Stimulated activated CD4-positive, alpha-beta T cell treated with anti-CD3 and anti-CD28 coated beads, Interleukin-12 subunit alpha, Interleukin-12 subunit beta, amount 100 ng/mL, for 4 hours (primary cell): ENCODE data around the gene VPREB3.

Experiments
- DNase-seq: peaks from one replicate; pipeline ENCODE4 v3.0.0-alpha.2; 2020

The VPREB3 gene

GRCh38 chr22:23782252-23782651 lies 28.0 kb upstream of the VPREB3 start:
- DNase-seq, result no peak

DNA sequence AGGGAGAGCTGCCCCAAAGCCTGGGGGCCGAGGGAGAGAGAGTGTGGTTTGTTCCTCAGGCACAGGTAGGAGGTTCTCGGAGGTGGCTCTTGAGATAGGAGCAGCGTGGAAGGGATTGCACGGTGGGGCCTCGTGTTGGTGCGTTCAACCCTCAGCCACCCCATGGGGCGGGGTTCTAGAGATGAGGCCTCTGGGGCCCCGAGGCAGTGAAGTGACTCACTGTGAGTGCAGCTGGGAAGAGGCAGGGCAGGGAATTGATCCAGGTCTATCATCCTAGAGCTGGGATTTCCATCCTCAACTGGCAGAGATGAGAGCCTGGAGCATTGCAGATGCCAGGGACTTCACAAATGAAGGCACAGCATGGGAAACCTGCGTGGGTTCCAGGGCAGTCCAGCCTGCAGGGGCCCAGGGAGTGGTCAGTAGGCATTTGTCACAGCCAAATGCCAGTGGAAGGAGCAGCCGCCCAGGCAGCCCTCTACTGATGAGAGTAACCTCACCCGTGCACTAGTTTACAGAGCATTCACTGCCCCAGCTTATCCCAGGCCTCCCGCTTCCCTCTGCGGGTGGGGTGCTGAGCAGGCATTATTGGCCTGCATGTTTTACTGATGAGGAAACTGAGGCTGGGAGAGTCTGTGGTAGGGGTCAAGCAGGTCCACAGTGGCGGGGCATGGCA lies 27.4 kb upstream of the VPREB3 start:
- no peak for DNase-seq

GRCh38 chr22:23781065-23781464 lies 26.8 kb upstream of the VPREB3 start:
- DNase-seq, result no peak

DNA sequence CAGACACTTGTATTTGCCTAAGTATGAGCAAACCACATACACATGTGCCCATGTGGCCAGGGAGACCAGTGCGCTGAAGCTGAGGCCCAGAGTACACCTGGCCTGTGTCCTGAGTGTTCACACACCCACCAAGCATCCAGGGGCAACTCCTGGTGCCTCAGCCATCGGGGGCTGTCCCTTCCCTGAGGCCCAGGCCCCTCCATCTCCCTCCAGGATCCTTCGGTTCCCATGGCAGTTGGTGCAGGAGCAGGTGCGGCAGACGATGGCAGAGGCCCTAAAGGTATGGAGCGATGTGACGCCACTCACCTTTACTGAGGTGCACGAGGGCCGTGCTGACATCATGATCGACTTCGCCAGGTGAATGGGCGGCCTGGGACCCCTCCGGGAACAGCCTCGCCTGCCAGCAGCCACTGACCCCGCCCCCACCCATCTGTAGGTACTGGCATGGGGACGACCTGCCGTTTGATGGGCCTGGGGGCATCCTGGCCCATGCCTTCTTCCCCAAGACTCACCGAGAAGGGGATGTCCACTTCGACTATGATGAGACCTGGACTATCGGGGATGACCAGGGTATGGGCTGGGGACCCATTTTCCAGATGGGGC lies 26.0 kb upstream of the VPREB3 start:
- no peak for DNase-seq

DNA sequence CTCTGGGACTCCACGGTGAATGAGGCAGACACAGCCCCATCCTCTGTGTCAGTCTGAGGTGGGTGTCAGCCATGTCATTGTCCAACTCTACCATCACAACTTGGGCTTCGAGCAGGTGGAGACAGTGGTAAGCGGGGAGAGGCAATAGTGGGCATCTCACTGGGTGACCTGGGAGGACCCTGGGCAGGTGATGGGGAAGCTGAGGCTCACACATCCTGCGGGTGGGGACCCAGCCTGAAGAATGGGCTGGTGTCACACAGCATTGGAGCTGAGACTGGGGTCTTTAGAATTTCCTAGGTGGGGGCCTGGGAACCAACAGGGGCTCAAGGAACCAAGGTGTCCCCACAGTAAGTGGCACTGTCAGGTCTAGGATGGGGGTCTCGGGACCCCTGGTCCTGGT lies 25.5 kb upstream of the VPREB3 start:
- no peak for DNase-seq

DNA sequence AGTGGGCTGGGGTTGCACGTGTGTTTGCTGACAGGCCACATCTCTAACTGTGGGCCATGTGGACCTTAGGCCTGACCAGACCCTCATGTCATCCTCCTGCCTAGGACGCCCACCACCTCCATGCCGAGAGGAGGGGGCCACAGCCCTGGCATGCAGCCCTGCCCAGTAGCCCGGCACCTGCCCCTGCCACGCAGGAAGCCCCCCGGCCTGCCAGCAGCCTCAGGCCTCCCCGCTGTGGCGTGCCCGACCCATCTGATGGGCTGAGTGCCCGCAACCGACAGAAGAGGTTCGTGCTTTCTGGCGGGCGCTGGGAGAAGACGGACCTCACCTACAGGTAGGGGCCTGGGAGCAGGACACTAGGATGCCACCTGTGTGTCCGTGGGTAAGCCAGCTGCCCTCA lies 24.9 kb upstream of the VPREB3 start:
- no peak for DNase-seq

GRCh38 chr22:23778577-23778900 lies 24.3 kb upstream of the VPREB3 start:
- no peak for DNase-seq

DNA sequence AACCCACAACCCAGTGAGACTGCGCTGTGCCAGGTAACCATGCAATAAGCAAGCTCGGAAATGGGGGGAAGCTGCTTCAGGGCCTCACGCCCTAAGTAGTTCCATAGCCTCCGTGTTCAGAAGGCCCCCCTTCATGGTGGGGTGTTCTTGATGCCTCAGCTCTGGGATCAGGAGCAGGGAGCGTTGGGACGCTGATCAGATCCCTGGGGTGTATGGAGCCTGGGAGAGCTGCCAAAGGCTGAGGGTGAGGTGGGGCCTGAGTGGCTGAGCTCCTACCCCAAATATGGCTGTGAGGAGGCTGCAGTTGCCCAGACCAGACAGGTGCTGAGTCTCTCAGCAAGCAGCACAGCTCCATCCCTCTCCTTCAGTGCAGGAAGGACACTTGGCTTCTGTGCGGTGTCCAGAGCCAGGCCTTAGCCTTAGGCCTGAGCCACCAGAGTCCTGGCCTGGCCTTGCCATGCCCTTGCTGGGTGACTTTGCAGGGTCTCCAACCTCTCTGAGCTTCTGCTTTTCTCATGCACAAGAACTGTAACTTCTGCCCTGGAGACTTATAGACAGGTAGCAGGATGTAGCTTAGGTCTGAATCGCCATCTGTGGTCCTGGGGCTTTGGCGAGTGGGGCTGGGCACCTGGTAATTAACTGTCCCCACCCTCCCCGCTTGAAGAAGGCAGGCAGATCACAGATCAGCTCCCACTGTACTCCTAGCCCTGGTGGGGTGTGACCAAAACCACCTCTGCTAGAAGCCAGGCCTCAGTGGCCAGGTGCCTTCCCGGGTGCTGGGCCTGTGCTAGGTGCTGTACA lies 23.8 kb upstream of the VPREB3 start:
- DNase-seq, result no peak

- no peak for DNase-seq
Observed at GRCh38 chr22:23775779-23776375, 21.7 kb upstream of the VPREB3 start.

DNA sequence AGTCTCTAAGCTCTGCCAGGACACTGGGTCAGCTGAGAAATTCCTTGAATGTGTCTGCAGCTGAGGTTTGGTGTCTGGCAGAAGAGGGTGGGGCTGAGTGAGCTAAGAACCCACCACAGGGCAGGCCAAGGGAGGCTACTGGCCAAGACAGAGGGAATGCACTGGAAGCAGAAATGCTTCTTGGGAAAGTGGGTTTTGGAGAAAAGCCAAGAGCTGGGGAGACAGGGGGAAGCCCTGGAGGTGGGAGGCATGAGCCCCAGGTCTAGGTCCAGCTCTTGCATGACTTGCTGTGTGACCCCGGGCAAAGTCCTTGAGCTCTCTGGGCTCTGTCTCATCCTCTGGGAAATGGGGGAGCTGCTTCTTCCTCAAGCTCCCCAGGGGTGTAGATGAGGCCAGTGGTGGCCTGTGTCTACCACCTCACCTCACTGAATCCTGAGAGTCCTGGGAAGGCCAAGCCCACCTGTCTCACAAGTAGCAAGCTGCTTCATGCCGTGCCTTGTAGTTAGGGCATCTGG lies 20.8 kb upstream of the VPREB3 start:
- no peak for DNase-seq

DNA sequence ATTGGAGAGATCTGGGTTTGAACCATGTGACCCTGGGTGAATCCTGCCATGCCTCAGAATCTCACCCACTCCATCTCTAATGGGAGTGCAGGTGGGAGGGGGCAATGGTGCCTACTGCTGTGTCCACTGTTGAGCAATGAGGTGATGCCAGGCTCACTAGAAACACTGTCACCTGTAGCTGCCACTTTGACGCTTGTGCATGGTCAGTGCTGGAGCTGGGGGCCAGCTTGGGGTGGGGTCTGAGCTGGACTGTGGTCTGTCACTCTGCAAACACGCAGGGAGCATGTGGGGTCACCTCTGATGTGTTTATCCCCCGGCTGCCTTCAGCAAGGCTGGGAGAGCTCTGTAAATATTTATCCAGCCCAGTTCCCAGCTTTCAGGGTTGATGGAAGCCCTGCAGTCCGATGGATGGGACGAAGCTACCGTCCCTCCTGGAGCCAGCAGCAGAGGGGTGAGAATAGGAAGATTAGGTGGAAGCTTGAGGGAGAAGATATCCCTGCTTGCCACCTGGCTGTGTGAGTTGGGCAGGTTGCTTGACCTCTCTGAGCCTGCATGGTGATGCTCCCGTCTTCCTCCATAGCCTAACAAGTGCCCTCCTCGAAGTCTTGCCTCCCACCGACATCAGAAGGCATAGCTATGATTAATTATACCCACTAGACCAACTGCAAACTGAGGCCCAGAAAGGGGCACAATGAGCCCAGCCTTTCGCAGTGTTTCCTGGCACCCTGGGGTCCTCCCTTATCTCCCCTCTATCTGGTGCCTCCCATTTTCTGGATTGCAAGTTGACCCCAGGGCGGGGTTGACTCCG lies 20.1 kb upstream of the VPREB3 start:
- DNase-seq, result no peak

DNA sequence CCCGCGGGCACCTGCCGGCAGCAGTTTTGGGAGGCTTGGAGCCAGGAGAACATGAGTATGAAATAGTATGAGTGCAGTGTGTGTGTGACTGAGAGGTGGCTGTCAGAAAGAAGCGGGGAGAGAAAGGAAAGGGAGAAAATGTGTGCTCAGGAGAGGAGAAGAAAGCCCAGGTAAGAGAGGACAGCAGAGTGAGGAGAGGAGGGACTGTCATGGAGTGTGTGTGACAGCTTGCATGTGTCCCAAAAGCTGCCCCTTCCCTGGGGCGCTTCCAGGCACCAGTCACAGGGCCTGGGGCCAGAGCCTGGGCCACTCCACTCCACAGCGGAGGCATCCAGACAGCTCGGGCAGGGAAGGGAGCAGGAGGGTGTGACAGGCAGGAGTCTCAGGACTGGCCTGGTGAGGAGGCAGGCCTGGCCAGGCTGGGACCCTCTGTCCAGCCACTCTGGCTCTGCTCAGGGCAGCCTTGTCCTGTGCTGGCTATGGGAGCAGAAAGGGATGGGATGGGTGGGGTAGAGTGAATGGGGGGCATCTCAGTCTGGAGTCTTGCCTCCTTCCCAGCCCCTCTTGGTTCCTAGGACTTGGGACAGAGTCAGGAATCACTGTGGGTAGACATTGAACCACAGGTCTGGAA lies 19.4 kb upstream of the VPREB3 start:
- DNase-seq, result no peak

GRCh38 chr22:23772649-23773473 lies 18.6 kb upstream of the VPREB3 start, which contains the start of gene MMP11:
TSS of gene MMP11 (plus strand) at chr22:23772849. CDS start at chr22:23772871, 22 bp downstream.
- peak; percentile 69 for DNase-seq

DNA sequence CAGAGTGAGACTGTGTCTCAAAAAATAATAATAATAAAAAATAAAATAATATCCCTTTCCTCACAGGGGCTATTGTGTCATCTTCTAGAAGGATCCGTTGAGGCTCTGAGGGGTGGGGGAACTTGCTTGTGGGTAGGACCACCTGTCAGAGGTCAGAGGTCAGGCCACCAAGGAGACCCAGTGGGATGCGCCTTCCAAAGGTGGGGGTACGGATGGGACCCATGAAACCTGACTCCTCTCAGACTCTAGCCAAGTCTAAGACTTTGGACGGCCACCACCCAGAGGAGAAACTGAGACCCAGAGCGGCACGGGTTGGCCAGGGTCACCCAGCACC lies 18.1 kb upstream of the VPREB3 start:
- no peak for DNase-seq

- no peak for DNase-seq
Observed at GRCh38 chr22:23769321-23769965, 15.2 kb upstream of the VPREB3 start.

GRCh38 chr22:23767673-23768548 lies 13.7 kb upstream of the VPREB3 start, which contains the start of gene CHCHD10:
TSS of gene CHCHD10 (minus strand) at chr22:23767972. CDS start at chr22:23767874, 98 bp downstream.
- peak; percentile 76 for DNase-seq

- no peak for DNase-seq
Observed at GRCh38 chr22:23767303-23767672, 13.1 kb upstream of the VPREB3 start.

GRCh38 chr22:23764899-23765881 lies 11.0 kb upstream of the VPREB3 start:
- no peak for DNase-seq
